HG02588 (cell line): Measurements from ENCODE around the gene ADSL.
"Not testable (repeated sequence)": the region's sequence is repeated elsewhere in the genome, so short reads cannot be mapped to it uniquely, and the experiment has no call there.

Experiments used
- ATAC-seq: cut with Tn5 transposase; IDR thresholded peaks from one replicate; pipeline ENCODE4 v1.9.1; 2021; ENCODE audit warnings: mild to moderate bottlenecking, moderate library complexity; ENCODE audit not compliant: unreplicated experiment

ADSL gene

GRCh38 chr22:40366068-40366467, 19.8 kb downstream of the ADSL start:
- no peak for ATAC-seq

GRCh38 chr22:40367342-40367741, 21.0 kb downstream of the ADSL start:
- no peak for ATAC-seq

GRCh38 chr22:40368016-40368415, 21.7 kb downstream of the ADSL start:
- no peak for ATAC-seq

DNA sequence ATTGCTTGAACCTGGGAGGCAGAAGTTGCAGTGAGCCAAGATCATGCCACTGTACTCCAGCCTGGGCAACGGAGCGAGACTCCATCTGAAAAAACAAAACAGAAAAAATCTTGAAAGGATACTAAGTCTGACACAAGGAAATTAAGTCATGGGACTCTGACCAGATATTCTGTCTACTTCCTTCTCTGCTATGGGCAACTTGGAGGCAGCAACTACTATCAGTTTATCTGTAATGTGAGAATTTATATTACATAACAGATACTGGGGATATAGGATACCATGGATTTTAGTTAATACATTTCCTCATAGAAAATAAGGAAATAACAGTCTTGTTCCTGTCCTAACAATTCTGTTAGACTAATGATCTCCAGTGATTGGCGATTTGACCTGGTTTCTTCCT, 22.5 kb downstream of the ADSL start:
- ATAC-seq, result no peak

DNA sequence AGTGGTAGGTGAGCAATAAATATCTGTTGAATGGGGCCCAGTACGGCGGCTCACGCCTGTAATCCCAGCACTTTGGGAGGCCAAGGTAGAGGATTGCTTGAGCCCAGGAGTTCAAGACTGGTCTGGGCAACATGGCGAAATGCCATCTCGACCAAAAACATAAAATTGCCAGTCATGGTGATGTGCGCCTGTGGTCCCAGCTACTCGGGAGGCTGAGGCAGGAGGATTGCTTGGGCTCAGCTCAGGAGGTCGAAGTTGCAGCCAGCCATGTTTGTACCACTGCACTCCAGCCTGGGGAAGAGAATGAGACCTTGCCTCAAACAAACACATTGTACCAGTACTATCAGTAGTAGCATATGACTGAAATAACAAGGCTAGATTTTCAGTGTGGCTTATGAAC, 28.3 kb downstream of the ADSL start:
- ATAC-seq, result no peak

DNA sequence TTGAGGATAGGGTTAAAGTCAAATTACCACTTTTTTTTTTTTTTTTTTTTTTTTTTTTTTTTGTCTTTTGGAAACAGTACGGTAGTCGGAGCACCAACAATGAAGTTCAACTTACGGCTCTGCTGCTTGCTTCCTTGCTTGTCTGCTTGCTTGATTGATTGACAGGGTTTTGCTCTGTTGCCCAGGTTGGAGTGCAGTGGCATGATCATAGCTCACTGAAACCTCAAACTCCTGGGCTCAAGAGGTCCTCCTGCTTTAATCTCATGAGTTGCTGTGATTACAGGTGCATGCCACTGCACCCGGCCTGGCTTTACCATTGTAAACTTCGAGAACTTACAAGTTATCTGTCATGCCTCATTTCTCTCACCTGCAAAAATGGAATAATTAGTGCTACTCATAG, 29.8 kb downstream of the ADSL start:
- no peak for ATAC-seq

GRCh38 chr22:40377931-40378330, 31.6 kb downstream of the ADSL start:
- ATAC-seq, result no peak

DNA sequence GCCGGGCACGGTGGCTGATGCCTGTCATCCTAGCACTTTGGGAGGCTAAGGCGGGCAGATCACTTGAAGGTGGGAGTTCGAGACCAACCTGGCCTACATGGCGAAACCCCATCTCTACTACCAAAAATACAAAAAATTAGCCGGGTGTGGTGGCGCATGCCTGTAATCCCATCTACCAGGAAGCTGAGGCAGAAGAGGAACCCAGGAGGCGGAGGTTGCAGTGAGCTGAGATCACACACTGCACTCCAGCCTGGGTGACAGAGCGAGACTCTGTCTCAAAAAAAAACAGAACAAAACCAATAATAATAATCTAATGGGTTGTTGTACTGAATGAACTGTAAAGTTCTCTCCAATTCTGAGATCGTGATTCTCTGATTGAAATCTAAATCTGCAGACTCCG, 32.1 kb downstream of the ADSL start:
- not testable (repeated sequence) for ATAC-seq

DNA sequence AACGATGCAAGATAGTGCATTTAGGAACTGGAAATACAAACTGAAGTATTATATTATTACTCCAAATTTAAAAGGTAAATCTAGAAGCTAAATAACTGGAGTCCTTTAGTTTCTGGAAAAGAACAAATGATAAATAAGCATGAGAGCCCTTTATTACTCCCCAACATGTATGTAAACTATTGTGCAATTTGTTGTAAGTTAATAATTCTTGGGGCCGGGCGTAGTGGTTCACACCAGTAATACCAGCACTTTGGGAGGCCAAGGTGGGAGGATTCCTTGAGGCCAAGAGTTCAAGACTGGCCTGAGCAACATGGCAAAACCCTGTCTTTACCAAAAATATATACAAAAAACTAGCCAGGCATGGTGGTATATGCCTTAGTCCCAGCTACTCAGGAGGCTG, 35.2 kb downstream of the ADSL start:
- no peak for ATAC-seq

DNA sequence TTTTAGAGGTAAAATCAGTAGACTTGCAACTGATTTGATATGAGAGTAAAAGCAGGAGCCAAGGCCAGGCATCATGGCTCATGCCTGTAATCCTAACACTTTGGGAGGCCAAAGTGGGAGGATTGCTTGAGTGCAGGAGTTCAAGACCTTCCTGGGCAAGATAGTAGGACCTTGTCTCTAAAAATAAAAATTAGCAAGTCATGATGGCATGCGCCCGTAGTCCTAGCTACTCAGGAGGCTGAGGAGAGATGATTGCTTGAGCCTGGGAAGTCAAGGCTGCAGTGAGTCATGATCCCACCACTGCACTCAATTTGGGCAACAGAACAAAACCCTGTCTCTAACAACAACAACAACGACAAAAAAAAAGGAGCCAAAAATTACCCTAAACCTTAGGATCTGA, 37.6 kb downstream of the ADSL start:
- ATAC-seq, result no peak

GRCh38 chr22:40385036-40385782, 38.9 kb downstream of the ADSL start:
- no peak for ATAC-seq

DNA sequence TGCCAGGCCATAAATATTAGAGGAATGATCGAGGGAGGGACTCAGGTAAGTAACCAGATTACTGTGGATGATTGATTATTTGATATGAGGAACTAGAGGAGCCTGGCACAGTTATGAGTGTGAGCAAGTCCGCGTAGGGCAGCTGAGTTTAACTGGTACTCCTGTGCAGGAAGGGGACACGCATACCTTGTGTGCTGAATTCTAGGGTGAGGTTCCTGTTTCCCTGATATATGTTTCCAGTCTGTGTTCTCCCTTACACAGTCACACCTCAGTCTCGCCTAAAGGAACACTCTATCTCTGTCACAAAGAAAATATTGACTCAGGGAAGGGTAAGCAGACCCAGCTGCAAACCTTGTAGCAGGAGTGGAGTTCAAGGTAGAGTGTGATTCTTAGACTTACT, 41.4 kb downstream of the ADSL start:
- ATAC-seq, result no peak

DNA sequence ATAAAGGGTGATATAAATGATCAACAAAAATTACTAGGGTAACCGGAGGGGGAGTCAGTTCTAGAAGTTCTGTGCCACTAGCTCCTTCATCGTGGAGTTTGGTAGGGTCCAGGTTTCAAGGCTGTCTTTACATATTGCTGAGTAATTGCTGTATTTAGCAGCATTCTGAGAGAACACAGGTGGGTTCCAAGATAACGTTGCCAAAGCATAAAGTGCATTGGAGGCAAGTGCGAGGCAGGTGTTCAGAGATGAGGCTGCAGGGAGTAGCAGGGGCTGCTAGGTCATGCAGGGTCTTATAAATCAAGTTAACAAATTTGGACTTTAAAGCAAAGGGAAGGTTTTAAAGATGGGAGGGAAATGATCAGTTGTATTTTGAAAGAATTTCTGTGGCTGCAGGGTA, 41.9 kb downstream of the ADSL start:
- no peak for ATAC-seq

- no peak for ATAC-seq
Measured at GRCh38 chr22:40391417-40391816, 45.1 kb downstream of the ADSL start.

GRCh38 chr22:40392618-40393017, 46.3 kb downstream of the ADSL start:
- ATAC-seq, result no peak

GRCh38 chr22:40394607-40395006, 48.3 kb downstream of the ADSL start:
- ATAC-seq, result no peak

- no peak for ATAC-seq
Measured at GRCh38 chr22:40395607-40396006, 49.3 kb downstream of the ADSL start.

DNA sequence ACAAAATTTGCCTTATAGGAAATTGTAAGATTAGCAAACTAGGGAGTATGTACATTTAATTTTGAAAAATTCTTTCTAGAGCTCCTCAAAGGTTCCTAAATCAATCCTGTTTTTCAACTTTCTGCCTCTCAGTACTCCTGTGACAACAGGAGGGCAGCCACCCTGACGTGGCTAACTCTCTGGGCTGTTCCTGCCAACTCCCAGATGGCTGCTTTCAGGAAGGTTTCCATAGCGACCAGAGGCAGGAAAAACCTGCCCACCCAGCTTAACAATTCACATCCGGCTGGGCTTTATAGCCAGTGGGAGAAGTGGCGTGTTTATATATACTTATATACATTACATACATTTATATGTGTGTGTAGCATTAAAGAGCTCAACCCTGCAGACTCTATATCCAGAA, 50.6 kb downstream of the ADSL start:
- ATAC-seq, result no peak

GRCh38 chr22:40397396-40397795, 51.1 kb downstream of the ADSL start:
- no peak for ATAC-seq

- ATAC-seq, result no peak
Measured at GRCh38 chr22:40399621-40400020, 53.3 kb downstream of the ADSL start.

GRCh38 chr22:40400159-40400558, 53.9 kb downstream of the ADSL start:
- no peak for ATAC-seq

GRCh38 chr22:40401532-40401931, 55.2 kb downstream of the ADSL start:
- no peak for ATAC-seq

DNA sequence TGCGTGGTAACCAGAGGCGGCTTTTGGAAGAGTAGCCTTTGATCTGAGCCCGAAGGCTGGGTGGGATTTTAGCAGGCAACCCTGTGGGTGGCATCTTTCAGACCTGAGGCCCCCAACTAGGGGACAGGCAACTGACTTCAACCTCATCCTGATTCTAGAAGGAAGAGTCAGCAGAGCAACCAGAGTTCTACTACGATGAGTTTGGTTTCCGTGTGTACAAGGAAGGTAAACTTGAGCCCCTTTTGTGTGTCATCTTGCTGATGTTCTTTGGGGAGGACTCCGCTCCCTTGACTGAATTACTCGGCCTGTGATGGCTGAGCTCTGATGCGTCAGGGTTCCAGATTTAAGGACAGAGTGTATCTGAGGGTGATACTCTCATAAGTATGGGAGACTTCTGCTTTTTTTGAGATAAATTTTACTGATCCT, 55.7 kb downstream of the ADSL start:
- no peak for ATAC-seq
